Loucy (cell line): ENCODE measurements around the gene RBP4.

Experiments used
- H2AFZ ChIP-seq: fragments of 200-600 bp; sonication (generic); 2 replicates; pipeline ENCODE4 v1.6.0; 2016; ENCODE audit warnings: antibody characterized with exemption, mild to moderate bottlenecking, low read length, moderate library complexity
- H3F3A ChIP-seq: fragments of 200-600 bp; 2 replicates; pipeline ENCODE4 v1.6.0; 2016; ENCODE audit warnings: antibody characterized with exemption, low read depth, mild to moderate bottlenecking
- H3K27me3 ChIP-seq: fragments of 200-600 bp; sonication (generic); 2 replicates; pipeline ENCODE4 v1.6.1; 2014; ENCODE audit warnings: low read length, mild to moderate bottlenecking; ENCODE audit not compliant: insufficient read depth, poor library complexity, severe bottlenecking
- H3K36me3 ChIP-seq: fragments of 200-600 bp; sonication (generic); 2 replicates; pipeline ENCODE4 v1.6.1; 2016; ENCODE audit warnings: low read length; ENCODE audit not compliant: insufficient read depth
- H3K4me1 ChIP-seq: fragments of 200-600 bp; sonication (generic); 2 replicates; pipeline ENCODE4 v1.5.1; 2014; ENCODE audit warnings: low read length, mild to moderate bottlenecking; ENCODE audit not compliant: insufficient read depth, poor library complexity, severe bottlenecking
- H3K4me2 ChIP-seq: fragments of 200-600 bp; sonication (generic); 2 replicates; pipeline ENCODE4 v1.6.0; 2014; ENCODE audit warnings: antibody characterized with exemption, low read length, low read depth, mild to moderate bottlenecking; ENCODE audit not compliant: poor library complexity, severe bottlenecking
- H3K4me3 ChIP-seq: fragments of 200-600 bp; sonication (generic); 2 replicates; pipeline ENCODE4 v1.5.1; 2014; ENCODE audit warnings: low read length, mild to moderate bottlenecking, mixed read lengths; ENCODE audit not compliant: poor library complexity, severe bottlenecking
- H3K79me2 ChIP-seq: fragments of 200-600 bp; sonication (generic); 2 replicates; pipeline ENCODE4 v1.6.1; 2014; ENCODE audit warnings: low read length; ENCODE audit not compliant: insufficient read depth
- H3K9ac ChIP-seq: fragments of 200-600 bp; sonication (generic); 2 replicates; pipeline ENCODE4 v1.6.0; 2014; ENCODE audit warnings: mild to moderate bottlenecking, low read depth, low read length, moderate library complexity; ENCODE audit not compliant: poor library complexity, severe bottlenecking
- H3K9me2 ChIP-seq: fragments of 200-600 bp; sonication (generic); replicated peaks from 2 replicates; pipeline ENCODE4 v1.6.1; 2016; ENCODE audit warnings: low read depth, low read length, mixed read lengths
- H3K9me3 ChIP-seq: fragments of 200-600 bp; sonication (generic); 2 replicates; pipeline ENCODE4 v1.6.1; 2014; ENCODE audit warnings: mild to moderate bottlenecking, antibody characterized with exemption, low read length, low read depth; ENCODE audit not compliant: insufficient read depth
- H4K20me1 ChIP-seq: fragments of 200-600 bp; sonication (generic); 2 replicates; pipeline ENCODE4 v1.6.0; 2014; ENCODE audit warnings: antibody characterized with exemption, low read length, mild to moderate bottlenecking; ENCODE audit not compliant: insufficient read depth, poor library complexity, severe bottlenecking
- EZH2phosphoT487 ChIP-seq: fragments of 200-600 bp; IDR thresholded peaks from 2 replicates; pipeline ENCODE4 v1.6.1; 2018; ENCODE audit warnings: antibody characterized with exemption, mild to moderate bottlenecking, moderate library complexity, borderline replicate concordance
- TF ChIP-seq, protein P1 (sequence below): fragments of 200-600 bp; sonication (generic); conservative IDR thresholded peaks from 2 replicates; pipeline ENCODE4 v1.5.1; 2014; ENCODE audit warnings: mild to moderate bottlenecking, antibody characterized with exemption, low read length

RBP4 gene

DNA sequence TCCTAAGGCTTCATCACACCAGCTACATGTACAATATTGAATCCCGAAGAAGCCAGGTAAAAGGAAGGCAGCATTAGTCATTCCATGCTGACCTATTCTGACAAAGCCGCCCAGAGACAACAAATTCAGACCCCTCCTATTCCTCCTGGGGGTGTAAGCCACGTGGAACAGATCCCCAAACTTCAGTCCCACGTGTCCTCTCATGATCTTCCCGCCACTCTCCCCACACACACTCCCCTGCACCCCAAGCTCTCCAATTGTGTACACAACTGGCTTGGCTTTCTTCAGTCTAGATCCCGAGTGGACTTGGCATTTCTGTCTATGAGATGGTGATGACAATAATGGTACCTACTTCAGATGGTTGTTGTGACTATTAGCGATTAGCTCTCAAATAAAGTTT is 19.9 kb upstream of the RBP4 start:
- no peak overlapping the region for H3K9ac ChIP-seq
- H3K27me3 ChIP-seq = no peaks in the 10 kb centered on the region
- H3K79me2 ChIP-seq = no peaks in the 10 kb centered on the region
- no peaks in the 10 kb centered on the region for H3K9me2 ChIP-seq
- H4K20me1 ChIP-seq = no peaks in the 10 kb centered on the region
- H3K4me3 ChIP-seq = no peak overlapping the region
- no peaks in the 10 kb centered on the region for H3K9me3 ChIP-seq
- no peak overlapping the region for H2AFZ ChIP-seq
- no peak for TF ChIP-seq EZH2phosphoT487
- TF ChIP-seq, protein P1, sequence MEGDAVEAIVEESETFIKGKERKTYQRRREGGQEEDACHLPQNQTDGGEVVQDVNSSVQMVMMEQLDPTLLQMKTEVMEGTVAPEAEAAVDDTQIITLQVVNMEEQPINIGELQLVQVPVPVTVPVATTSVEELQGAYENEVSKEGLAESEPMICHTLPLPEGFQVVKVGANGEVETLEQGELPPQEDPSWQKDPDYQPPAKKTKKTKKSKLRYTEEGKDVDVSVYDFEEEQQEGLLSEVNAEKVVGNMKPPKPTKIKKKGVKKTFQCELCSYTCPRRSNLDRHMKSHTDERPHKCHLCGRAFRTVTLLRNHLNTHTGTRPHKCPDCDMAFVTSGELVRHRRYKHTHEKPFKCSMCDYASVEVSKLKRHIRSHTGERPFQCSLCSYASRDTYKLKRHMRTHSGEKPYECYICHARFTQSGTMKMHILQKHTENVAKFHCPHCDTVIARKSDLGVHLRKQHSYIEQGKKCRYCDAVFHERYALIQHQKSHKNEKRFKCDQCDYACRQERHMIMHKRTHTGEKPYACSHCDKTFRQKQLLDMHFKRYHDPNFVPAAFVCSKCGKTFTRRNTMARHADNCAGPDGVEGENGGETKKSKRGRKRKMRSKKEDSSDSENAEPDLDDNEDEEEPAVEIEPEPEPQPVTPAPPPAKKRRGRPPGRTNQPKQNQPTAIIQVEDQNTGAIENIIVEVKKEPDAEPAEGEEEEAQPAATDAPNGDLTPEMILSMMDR = no peak
- no peaks in the 10 kb centered on the region for H3F3A ChIP-seq
- H3K36me3 ChIP-seq = no peaks in the 10 kb centered on the region
- H3K4me1 ChIP-seq = no peaks in the 10 kb centered on the region
- no peak overlapping the region for H3K4me2 ChIP-seq

DNA sequence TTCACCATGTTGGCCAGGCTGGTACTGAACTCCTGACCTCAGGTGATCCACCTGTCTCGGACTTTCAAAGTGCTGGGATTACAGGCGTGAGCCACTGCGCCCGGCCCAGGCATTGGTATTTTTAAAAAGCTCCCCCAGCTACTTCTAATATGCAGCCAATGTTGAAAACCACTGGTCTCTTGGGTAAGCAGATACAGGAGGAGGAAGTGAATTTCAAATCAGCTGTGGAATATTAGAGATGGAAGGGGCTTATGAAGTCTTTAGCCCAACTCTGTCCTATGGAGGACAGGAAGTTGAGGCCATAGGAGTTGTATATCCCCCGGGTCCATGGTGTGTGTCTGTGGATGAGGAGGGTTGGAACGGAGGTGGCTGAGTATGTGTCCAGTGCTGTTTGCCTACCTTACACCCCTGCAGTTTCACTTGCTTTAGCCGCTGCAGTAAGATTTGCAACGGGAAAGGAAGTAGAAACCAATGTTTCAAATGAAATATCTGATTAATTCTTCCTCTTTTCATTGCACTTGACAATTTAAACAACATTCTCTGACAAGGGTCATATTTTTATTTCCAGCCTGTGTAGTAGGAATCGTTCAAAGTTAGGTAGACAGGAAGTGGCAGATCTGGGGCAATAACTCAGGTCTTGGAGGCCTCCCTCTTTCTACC is 14.7 kb upstream of the RBP4 start:
- no peaks in the 10 kb centered on the region for H3K36me3 ChIP-seq
- H3K27me3 ChIP-seq = no peaks in the 10 kb centered on the region
- H3K9ac ChIP-seq = no peak overlapping the region
- H3K9me2 ChIP-seq = no peaks in the 10 kb centered on the region
- no peaks in the 10 kb centered on the region for H3K4me1 ChIP-seq
- no peak overlapping the region for H2AFZ ChIP-seq
- no peaks in the 10 kb centered on the region for H4K20me1 ChIP-seq
- H3K4me2 ChIP-seq = no peak overlapping the region
- no peak for TF ChIP-seq EZH2phosphoT487
- TF ChIP-seq, protein P1 = no peak
- no peak overlapping the region for H3K4me3 ChIP-seq
- no peaks in the 10 kb centered on the region for H3K9me3 ChIP-seq
- no peaks in the 10 kb centered on the region for H3K79me2 ChIP-seq
- no peaks in the 10 kb centered on the region for H3F3A ChIP-seq

- TF ChIP-seq EZH2phosphoT487 = no peak
- TF ChIP-seq, protein P1 = no peak
- Histone ChIP-seq H3K4me2 (no peak overlapping the region), H3F3A (no peaks in the 10 kb centered on the region), H3K27me3 (no peaks in the 10 kb centered on the region), H3K36me3 (no peaks in the 10 kb centered on the region), H3K4me1 (no peaks in the 10 kb centered on the region), H4K20me1 (no peaks in the 10 kb centered on the region), H2AFZ (no peak overlapping the region), H3K9ac (no peak overlapping the region), H3K9me2 (no peaks in the 10 kb centered on the region), H3K9me3 (no peaks in the 10 kb centered on the region), H3K4me3 (no peak overlapping the region), H3K79me2 (no peaks in the 10 kb centered on the region)
These were observed 13.2 kb upstream of the RBP4 start for GRCh38 chr10:93614101-93614825.
